Measurements from ENCODE around the gene METTL24. TPM values are rescaled to one million over a fixed set of nuclear protein-coding genes. Genes with fewer than 3 reads are reported as not detected.

The METTL24 gene
- total RNA-seq, 4 donors from 2014 or later, result not detected

- intact Hi-C loops (cut with DNase I; ENCODE audit: low total_unique reads), result loop anchor here (10.0 kb wide), 1 partner anchor 688 kb away; no protein-coding TSS in a partner anchor
- peaks cover 0 to 5% of the 10 kb centered on the region in 2 donors for H3K36me3 ChIP-seq
- in situ Hi-C loops (cut with MboI; ENCODE audit: low sequenced_read_pairs in 4 of 4), result loop anchor here in 2 of 4 donors (10.0 to 25.0 kb wide), 3 partner anchors 680 to 855 kb away; no protein-coding TSS in a partner anchor
- DNase-seq, result no peak
- no peak overlapping the region for H3K4me3 ChIP-seq
- no peaks in the 10 kb centered on the region for H3K9me3 ChIP-seq
- H3K4me1 ChIP-seq, result no peaks in the 10 kb centered on the region
- ATAC-seq, result no peak
- no peaks in the 10 kb centered on the region for H3K27me3 ChIP-seq
- no peak overlapping the region for H3K27ac ChIP-seq
- no peak for TF ChIP-seq CTCF (IDR thresholded peaks at IDR 0.05 in 4 of 5, conservative IDR thresholded peaks at IDR 0.05 in 1 of 5)
- TF ChIP-seq POLR2A (IDR thresholded peaks at IDR 0.05), result no peak
Observed at GRCh38 chr6:110392727-110393126, 34.6 kb upstream of the METTL24 start.

GRCh38 chr6:110390404-110390803 is 32.3 kb upstream of the METTL24 start:
- no peaks in the 10 kb centered on the region for H3K4me1 ChIP-seq
- peaks cover 0 to 5% of the 10 kb centered on the region in 2 donors for H3K36me3 ChIP-seq
- no peak overlapping the region for H3K4me3 ChIP-seq
- in situ Hi-C loops (cut with MboI; ENCODE audit: low sequenced_read_pairs in 4 of 4) (loop anchor here in 2 of 4 donors (10.0 to 25.0 kb wide), 3 partner anchors 678 to 853 kb away; no protein-coding TSS in a partner anchor), intact Hi-C loops (cut with DNase I; ENCODE audit: low total_unique reads) (loop anchor here (2.0 to 10.0 kb wide), 2 partner anchors 212 to 686 kb away; partner anchors contain the start of gene WASF1)
- DNase-seq (no peak), ATAC-seq (no peak)
- H3K27me3 ChIP-seq, result no peaks in the 10 kb centered on the region
- no peak overlapping the region for H3K27ac ChIP-seq
- H3K9me3 ChIP-seq, result no peaks in the 10 kb centered on the region
- TF ChIP-seq POLR2A (IDR thresholded peaks at IDR 0.05) (no peak), CTCF (IDR thresholded peaks at IDR 0.05 in 4 of 5, conservative IDR thresholded peaks at IDR 0.05 in 1 of 5) (no peak)

- no peak overlapping the region for H3K27ac ChIP-seq
- in situ Hi-C loops (cut with MboI; ENCODE audit: low sequenced_read_pairs in 4 of 4) (loop anchor here in 2 of 4 donors (10.0 to 25.0 kb wide), 3 partner anchors 678 to 853 kb away; no protein-coding TSS in a partner anchor), intact Hi-C loops (cut with DNase I; ENCODE audit: low total_unique reads) (loop anchor here (2.0 to 10.0 kb wide), 2 partner anchors 211 to 685 kb away; partner anchors contain the start of gene WASF1)
- H3K4me3 ChIP-seq, result no peak overlapping the region
- H3K9me3 ChIP-seq, result no peaks in the 10 kb centered on the region
- H3K36me3 ChIP-seq, result peaks cover 0 to 5% of the 10 kb centered on the region in 2 donors
- no peak for ATAC-seq
- DNase-seq, result no peak
- TF ChIP-seq CTCF (IDR thresholded peaks at IDR 0.05 in 4 of 5, conservative IDR thresholded peaks at IDR 0.05 in 1 of 5) (no peak), POLR2A (IDR thresholded peaks at IDR 0.05) (no peak)
- H3K4me1 ChIP-seq, result no peaks in the 10 kb centered on the region
- H3K27me3 ChIP-seq, result no peaks in the 10 kb centered on the region
Observed at GRCh38 chr6:110389689-110390382, 31.7 kb upstream of the METTL24 start.

- DNase-seq (no peak), ATAC-seq (no peak)
- Histone ChIP-seq H3K27ac (no peak overlapping the region), H3K27me3 (no peaks in the 10 kb centered on the region), H3K36me3 (peaks cover 0 to 3% of the 10 kb centered on the region in 2 donors), H3K4me3 (no peak overlapping the region), H3K4me1 (no peaks in the 10 kb centered on the region), H3K9me3 (no peaks in the 10 kb centered on the region)
- in situ Hi-C loops (cut with MboI; ENCODE audit: low sequenced_read_pairs in 4 of 4) (loop anchor here in 1 of 4 donors (25.0 kb wide), 2 partner anchors 676 to 851 kb away; no protein-coding TSS in a partner anchor), intact Hi-C loops (cut with DNase I; ENCODE audit: low total_unique reads) (no loop called here)
- TF ChIP-seq CTCF (IDR thresholded peaks at IDR 0.05 in 4 of 5, conservative IDR thresholded peaks at IDR 0.05 in 1 of 5) (no peak), POLR2A (IDR thresholded peaks at IDR 0.05) (no peak)
Observed at GRCh38 chr6:110387986-110388385, 29.8 kb upstream of the METTL24 start.
